HEK293 (cell line): ENCODE measurements around the gene PLA2G4C.
"Not testable (repeated sequence)": the region's sequence is repeated elsewhere in the genome, so short reads cannot be mapped to it uniquely, and the experiment has no call there.

Experiments used
- BCL11A ChIP-seq: fragments of 450-650 bp; formaldehyde crosslinking; IDR thresholded peaks from 2 replicates; pipeline ENCODE4 v1.5.1; 2016; ENCODE audit warnings: low read depth, missing biosample characterization, missing genetic modification characterization
- CTCF ChIP-seq: fragments of 450-650 bp; formaldehyde crosslinking; IDR thresholded peaks from 2 replicates; pipeline ENCODE4 v1.5.1; 2016; ENCODE audit warnings: missing biosample characterization, missing genetic modification characterization
- HOXA7 ChIP-seq: sonication (generic); formaldehyde crosslinking; IDR thresholded peaks from 2 replicates; pipeline ENCODE4 v1.8.1; 2022; ENCODE audit warnings: missing genetic modification reagents, borderline replicate concordance
- SETDB1 ChIP-seq: IDR thresholded peaks from one replicate; pipeline ENCODE4 v1.6.1; 2017; ENCODE audit warnings: mild to moderate bottlenecking, low read length, moderate library complexity, mixed read lengths; ENCODE audit not compliant: insufficient read length
- TRIM28 ChIP-seq: IDR thresholded peaks from 2 replicates; pipeline ENCODE4 v1.6.1; 2011; ENCODE audit warnings: low read length, control low read depth, borderline replicate concordance
- ZBTB49 ChIP-seq: fragments of 450-650 bp; formaldehyde crosslinking; IDR thresholded peaks from 2 replicates; pipeline ENCODE4 v1.5.1; 2016; ENCODE audit warnings: missing biosample characterization, missing genetic modification characterization, low read depth
- ZNF18 ChIP-seq: fragments of 450-650 bp; formaldehyde crosslinking; IDR thresholded peaks from 2 replicates; pipeline ENCODE4 v1.5.1; 2016; ENCODE audit warnings: missing biosample characterization, missing genetic modification characterization
- ZNF266 ChIP-seq: fragments of 450-650 bp; formaldehyde crosslinking; IDR thresholded peaks from 2 replicates; pipeline ENCODE4 v1.5.1; 2016; ENCODE audit warnings: missing biosample characterization, missing genetic modification characterization, low read depth
- ZNF292 ChIP-seq: fragments of 450-650 bp; formaldehyde crosslinking; IDR thresholded peaks from 2 replicates; pipeline ENCODE4 v1.5.1; 2016; ENCODE audit warnings: low read depth, missing biosample characterization, missing genetic modification characterization, borderline replicate concordance
- ZNF302 ChIP-seq: fragments of 450-650 bp; formaldehyde crosslinking; IDR thresholded peaks from 2 replicates; pipeline ENCODE4 v1.5.1; 2016; ENCODE audit warnings: missing biosample characterization, missing genetic modification characterization, low read depth
- ZNF548 ChIP-seq: fragments of 450-650 bp; formaldehyde crosslinking; IDR thresholded peaks from 2 replicates; pipeline ENCODE4 v1.5.1; 2016; ENCODE audit warnings: missing biosample characterization, missing genetic modification characterization
- ZNF704 ChIP-seq: fragments of 450-650 bp; formaldehyde crosslinking; IDR thresholded peaks from 2 replicates; pipeline ENCODE4 v1.5.1; 2016; ENCODE audit warnings: missing biosample characterization, missing genetic modification characterization
- ZNF707 ChIP-seq: fragments of 450-650 bp; formaldehyde crosslinking; IDR thresholded peaks from 2 replicates; pipeline ENCODE4 v1.5.1; 2016; ENCODE audit warnings: missing biosample characterization, missing genetic modification characterization
- ZNF777 ChIP-seq: fragments of 450-650 bp; formaldehyde crosslinking; IDR thresholded peaks from 2 replicates; pipeline ENCODE4 v1.5.1; 2017; ENCODE audit warnings: missing biosample characterization, missing genetic modification characterization, borderline replicate concordance

- TF ChIP-seq CTCF (tag by site-specific recombination); ZNF18 (tag by site-specific recombination); TRIM28; SETDB1; HOXA7 (CRISPR knock-in tag); ZNF777; ZNF302; ZNF548 (tag by site-specific recombination); ZNF707 (tag by site-specific recombination); ZNF266 (tag by site-specific recombination); ZBTB49 (tag by site-specific recombination); ZNF704 (tag by site-specific recombination); BCL11A; ZNF292 (tag by site-specific recombination): not testable (repeated sequence)
These were observed 19.4 kb downstream of the PLA2G4C start for GRCh38 chr19:48091111-48091718.
